ENCODE measurements around the gene PGLYRP3.

PGLYRP3 gene

GRCh38 chr1:153253693-153254092 is 59.1 kb downstream of the PGLYRP3 start:
- no peak for DNase-seq

DNA sequence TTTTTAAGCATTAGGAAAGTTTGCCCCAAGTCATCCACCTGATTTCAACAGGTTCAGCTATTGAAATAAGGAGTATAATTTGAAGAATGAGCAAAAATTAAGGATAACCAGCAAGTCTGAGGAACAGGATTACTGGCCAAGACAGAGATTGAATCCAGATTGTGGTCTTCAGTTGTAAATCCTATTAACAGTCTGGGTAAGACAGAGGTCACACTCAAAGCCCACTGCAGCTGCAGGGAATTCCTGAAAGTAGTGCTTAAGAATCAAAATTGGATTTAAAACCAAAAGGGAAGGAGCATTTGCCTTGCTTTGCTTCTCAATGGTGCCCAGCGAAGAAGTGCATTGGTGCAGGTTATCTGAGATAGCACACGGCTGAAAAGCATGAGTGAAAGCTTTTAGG is 59.7 kb downstream of the PGLYRP3 start:
- no peak for DNase-seq

DNA sequence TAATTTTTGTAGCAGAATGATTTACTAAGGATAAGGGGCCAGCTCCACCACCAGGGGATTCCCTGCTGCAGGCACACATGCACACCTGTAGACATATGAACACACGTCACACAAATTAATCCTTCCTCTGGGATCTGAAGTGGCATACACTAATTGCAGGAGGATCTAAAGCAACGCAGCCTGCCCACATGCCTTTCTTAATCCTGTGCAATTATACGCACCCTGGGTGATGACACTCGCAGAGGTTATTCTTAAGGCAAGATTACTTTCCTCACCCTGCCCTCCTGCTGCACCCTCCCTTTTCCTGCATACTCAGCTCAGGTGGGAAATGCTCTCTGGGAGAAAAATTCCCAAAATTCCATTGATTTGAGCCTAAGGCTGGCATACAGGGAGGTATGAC is 60.8 kb downstream of the PGLYRP3 start:
- DNase-seq, result no peak

DNA sequence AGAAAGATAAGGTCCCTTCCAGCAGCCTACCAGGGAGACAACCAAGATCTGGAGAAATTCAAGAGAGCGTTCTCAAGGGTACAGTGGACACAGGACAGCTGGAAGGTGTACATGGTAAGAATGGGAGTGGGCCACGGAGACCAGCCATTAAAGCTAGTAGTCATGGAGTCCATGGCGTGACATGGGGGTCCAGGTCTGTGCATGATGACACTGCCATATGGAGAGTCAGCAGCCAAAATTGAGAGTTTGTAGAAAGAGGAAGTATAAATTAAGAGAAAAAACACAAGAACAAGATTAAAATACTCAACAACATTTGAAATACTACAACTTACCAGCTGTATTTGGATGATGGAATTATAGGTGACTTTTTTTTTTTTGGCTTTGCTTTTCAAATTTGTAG is 61.2 kb downstream of the PGLYRP3 start:
- DNase-seq, result no peak

DNA sequence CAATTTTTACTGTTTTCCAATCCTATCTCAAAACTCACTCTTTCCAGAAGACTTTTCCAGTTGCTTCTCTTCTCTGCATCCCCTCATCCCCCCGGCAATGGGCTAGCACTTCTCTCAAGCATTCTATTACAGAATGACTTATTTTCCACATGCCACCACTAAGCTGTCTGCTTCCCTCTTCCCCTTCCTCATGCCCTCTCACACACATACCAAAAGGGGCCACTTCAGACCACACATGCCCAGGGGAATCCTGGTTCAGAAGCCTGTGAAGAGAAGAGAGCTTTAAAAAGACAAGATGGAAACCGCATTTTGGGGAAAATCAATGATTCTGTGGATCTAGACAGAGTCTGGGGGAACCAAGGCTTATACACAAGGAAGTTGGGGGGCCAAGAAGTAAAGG is 61.7 kb downstream of the PGLYRP3 start:
- DNase-seq, result no peak

DNA sequence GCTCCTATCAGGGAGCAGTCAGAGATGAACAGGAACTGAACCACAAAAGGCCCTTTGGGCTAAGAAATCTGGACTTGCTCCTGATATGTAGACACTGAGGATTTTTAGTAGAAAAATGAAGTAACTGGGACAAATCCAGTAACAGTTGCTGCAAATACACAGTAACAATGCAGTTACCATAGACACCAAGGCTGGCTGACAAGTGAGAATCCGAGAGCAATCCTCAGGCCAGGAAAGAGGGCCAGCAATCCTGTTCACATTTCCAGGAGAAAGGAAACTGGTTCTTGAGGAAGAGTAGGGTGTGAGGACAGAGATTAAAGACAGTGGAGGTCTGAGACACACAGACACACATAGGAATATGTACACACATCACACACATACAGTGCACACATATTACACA is 62.6 kb downstream of the PGLYRP3 start:
- no peak for DNase-seq

GRCh38 chr1:153248176-153248879 is 64.4 kb downstream of the PGLYRP3 start:
- no peak for DNase-seq
